Smooth muscle cell (in vitro differentiated cells): Measurements from ENCODE around the gene OTOGL. TPM values are rescaled to one million over a fixed set of nuclear protein-coding genes. Genes with fewer than 3 reads are reported as not detected.

Experiments used
- DNase-seq: peaks from one replicate; lab custom pipeline; 2025; ENCODE audit not compliant: unreplicated experiment; lab: John Stamatoyannopoulos, UW
- H2AFZ ChIP-seq: fragments of 200-600 bp; sonication (generic); 2 replicates; pipeline ENCODE4 v1.6.0; 2016; ENCODE audit warnings: antibody characterized with exemption, low read depth, mild to moderate bottlenecking
- H3F3A ChIP-seq: fragments of 200-600 bp; sonication (generic); 2 replicates; pipeline ENCODE4 v1.6.0; 2017; ENCODE audit warnings: antibody characterized with exemption, low read depth
- H3K27ac ChIP-seq: fragments of 200-600 bp; sonication (generic); 2 replicates; pipeline ENCODE4 v1.5.1; 2016; ENCODE audit warnings: low read depth, mild to moderate bottlenecking
- H3K27me3 ChIP-seq: fragments of 200-600 bp; sonication (generic); 2 replicates; pipeline ENCODE4 v1.6.1; 2016; ENCODE audit warnings: low read depth, mild to moderate bottlenecking
- H3K36me3 ChIP-seq: fragments of 200-600 bp; sonication (generic); 2 replicates; pipeline ENCODE4 v1.5.1; 2016; ENCODE audit warnings: low read depth
- H3K4me1 ChIP-seq: fragments of 200-600 bp; sonication (generic); 2 replicates; pipeline ENCODE4 v1.5.1; 2016; ENCODE audit warnings: low read depth
- H3K4me2 ChIP-seq: fragments of 200-600 bp; sonication (generic); 2 replicates; pipeline ENCODE4 v1.6.0; 2016; ENCODE audit warnings: mild to moderate bottlenecking
- H3K4me3 ChIP-seq: fragments of 200-600 bp; sonication (generic); 2 replicates; pipeline ENCODE4 v1.5.1; 2016; ENCODE audit warnings: mild to moderate bottlenecking
- H3K79me2 ChIP-seq: fragments of 200-600 bp; sonication (generic); 2 replicates; pipeline ENCODE4 v1.6.0; 2016; ENCODE audit warnings: low read depth, mild to moderate bottlenecking
- H3K9ac ChIP-seq: fragments of 200-600 bp; sonication (generic); 2 replicates; pipeline ENCODE4 v1.6.0; 2016; ENCODE audit warnings: low read depth
- H3K9me3 ChIP-seq: fragments of 200-600 bp; sonication (generic); replicated peaks from 2 replicates; pipeline ENCODE4 v1.5.1; 2016; ENCODE audit warnings: low read depth
- H4K20me1 ChIP-seq: fragments of 200-600 bp; sonication (generic); 2 replicates; pipeline ENCODE4 v1.6.0; 2016; ENCODE audit warnings: low read depth
- WGBS: methylation state at CpG from one replicate; pipeline ENCODE4 v1.1.7; 2016; ENCODE audit warnings: low lambda C conversion rate; 5-methylcytosine and 5-hydroxymethylcytosine counted together
- polyA plus RNA-seq: library from polyadenylated mRNA; unstranded; fragments of >200 nt; fragmentation: Nextera tagmentation; extraction: Ambion mirVana; gene quantifications from 2 replicates; pipeline ENCODE4 v1.2.1, GENCODE V29; 2016
- total RNA-seq: library from RNA; depleted of rRNA; stranded (reverse); fragments of >200 nt; gene quantifications from 2 replicates; pipeline ENCODE4 v1.2.3, GENCODE V29; 2014
- TF ChIP-seq, protein P1 (sequence below): fragments of 200-600 bp; sonication (generic); IDR thresholded peaks from 2 replicates; pipeline ENCODE4 v1.5.1; 2017; ENCODE audit warnings: borderline replicate concordance, mild to moderate bottlenecking, antibody characterized with exemption; ENCODE audit not compliant: insufficient read depth, poor library complexity, severe bottlenecking

The OTOGL gene
- total and polyA plus RNA-seq, 2 experiments from 2014 or later: 0.09 TPM; not detected in 1

DNA sequence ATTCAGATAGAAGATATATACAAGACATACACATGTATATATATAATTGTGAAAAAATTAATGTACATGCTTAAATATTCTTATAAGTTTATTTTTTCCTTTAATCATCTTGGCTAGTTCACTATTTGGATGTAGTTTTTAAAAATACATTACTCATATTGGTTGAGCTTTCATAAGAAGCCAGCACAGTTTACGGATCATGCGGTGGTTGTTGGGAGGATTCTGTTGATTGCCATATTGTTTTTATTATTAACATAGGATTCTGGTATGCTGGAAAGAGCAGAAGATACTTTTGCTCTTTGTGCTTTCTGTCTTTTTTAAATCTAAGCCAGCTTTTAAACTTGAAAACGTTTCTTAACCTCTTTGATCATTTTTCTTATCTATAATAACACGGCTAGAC lies 163.4 kb downstream of the OTOGL start:
- Histone ChIP-seq H3K27me3 (no peaks in the 10 kb centered on the region), H4K20me1 (no peaks in the 10 kb centered on the region), H3K9ac (no peak overlapping the region), H3K79me2 (no peaks in the 10 kb centered on the region), H3K4me1 (no peaks in the 10 kb centered on the region), H3F3A (no peaks in the 10 kb centered on the region), H3K36me3 (no peaks in the 10 kb centered on the region), H3K4me2 (no peak overlapping the region), H3K9me3 (no peaks in the 10 kb centered on the region), H3K27ac (no peak overlapping the region), H2AFZ (no peak overlapping the region), H3K4me3 (no peak overlapping the region)
- 68% methylated on average over 4 of the region's 4 CpGs for WGBS
- TF ChIP-seq, protein P1, sequence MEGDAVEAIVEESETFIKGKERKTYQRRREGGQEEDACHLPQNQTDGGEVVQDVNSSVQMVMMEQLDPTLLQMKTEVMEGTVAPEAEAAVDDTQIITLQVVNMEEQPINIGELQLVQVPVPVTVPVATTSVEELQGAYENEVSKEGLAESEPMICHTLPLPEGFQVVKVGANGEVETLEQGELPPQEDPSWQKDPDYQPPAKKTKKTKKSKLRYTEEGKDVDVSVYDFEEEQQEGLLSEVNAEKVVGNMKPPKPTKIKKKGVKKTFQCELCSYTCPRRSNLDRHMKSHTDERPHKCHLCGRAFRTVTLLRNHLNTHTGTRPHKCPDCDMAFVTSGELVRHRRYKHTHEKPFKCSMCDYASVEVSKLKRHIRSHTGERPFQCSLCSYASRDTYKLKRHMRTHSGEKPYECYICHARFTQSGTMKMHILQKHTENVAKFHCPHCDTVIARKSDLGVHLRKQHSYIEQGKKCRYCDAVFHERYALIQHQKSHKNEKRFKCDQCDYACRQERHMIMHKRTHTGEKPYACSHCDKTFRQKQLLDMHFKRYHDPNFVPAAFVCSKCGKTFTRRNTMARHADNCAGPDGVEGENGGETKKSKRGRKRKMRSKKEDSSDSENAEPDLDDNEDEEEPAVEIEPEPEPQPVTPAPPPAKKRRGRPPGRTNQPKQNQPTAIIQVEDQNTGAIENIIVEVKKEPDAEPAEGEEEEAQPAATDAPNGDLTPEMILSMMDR: no peak
- no peak for DNase-seq

DNA sequence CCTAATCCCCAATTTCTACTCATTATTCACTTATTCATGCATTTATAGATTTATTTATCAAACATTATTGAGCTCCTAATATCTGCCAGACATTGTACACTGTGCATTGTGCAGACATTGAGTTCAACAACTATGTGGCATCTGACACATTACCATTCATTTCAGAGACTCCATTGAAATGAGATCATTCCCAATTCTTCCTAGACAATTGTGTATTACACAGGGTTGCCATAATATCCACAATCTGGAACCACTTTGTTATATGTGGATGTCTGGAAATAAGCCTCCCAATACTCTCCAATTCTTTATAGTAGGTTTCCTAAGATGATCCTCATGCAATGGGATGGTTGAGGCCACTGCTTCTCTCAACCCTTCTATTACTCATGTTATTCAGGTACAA lies 165.0 kb downstream of the OTOGL start:
- no peak overlapping the region for H3K4me3 ChIP-seq
- no peaks in the 10 kb centered on the region for H4K20me1 ChIP-seq
- no peaks in the 10 kb centered on the region for H3K36me3 ChIP-seq
- H3K79me2 ChIP-seq: no peaks in the 10 kb centered on the region
- H3F3A ChIP-seq: no peaks in the 10 kb centered on the region
- TF ChIP-seq, protein P1: no peak
- H3K9me3 ChIP-seq: no peaks in the 10 kb centered on the region
- H2AFZ ChIP-seq: no peak overlapping the region
- H3K9ac ChIP-seq: no peak overlapping the region
- DNase-seq: no peak
- H3K4me1 ChIP-seq: no peaks in the 10 kb centered on the region
- H3K27me3 ChIP-seq: no peaks in the 10 kb centered on the region
- no peak overlapping the region for H3K27ac ChIP-seq
- no peak overlapping the region for H3K4me2 ChIP-seq

DNA sequence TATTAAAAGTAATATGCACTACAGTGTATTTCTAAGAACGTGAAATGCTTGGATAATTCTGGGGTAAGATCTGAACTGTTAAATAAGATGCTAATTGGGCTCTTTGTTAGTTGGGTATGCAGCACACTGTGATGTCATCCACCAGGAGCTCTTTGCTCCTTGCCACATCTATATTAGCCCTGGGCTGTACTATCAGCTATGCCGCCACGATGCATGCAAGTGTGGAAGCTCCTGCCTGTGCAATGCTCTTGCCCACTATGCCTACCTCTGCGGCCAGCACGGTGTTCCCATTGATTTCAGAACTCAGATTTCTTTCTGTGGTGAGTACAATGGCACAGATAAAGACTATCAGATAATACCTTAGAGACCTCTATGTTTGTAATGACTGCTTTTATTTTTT lies 165.6 kb downstream of the OTOGL start:
- Histone ChIP-seq H3K27ac (no peak overlapping the region), H3K36me3 (no peaks in the 10 kb centered on the region), H3K4me2 (no peak overlapping the region), H3K9me3 (no peaks in the 10 kb centered on the region), H3K79me2 (no peaks in the 10 kb centered on the region), H3K27me3 (no peaks in the 10 kb centered on the region), H3K9ac (no peak overlapping the region), H3K4me1 (no peaks in the 10 kb centered on the region), H3K4me3 (no peak overlapping the region), H2AFZ (no peak overlapping the region), H3F3A (no peaks in the 10 kb centered on the region), H4K20me1 (no peaks in the 10 kb centered on the region)
- no peak for DNase-seq
- WGBS: 92% methylated on average over 5 of the region's 5 CpGs
- TF ChIP-seq, protein P1: no peak

DNA sequence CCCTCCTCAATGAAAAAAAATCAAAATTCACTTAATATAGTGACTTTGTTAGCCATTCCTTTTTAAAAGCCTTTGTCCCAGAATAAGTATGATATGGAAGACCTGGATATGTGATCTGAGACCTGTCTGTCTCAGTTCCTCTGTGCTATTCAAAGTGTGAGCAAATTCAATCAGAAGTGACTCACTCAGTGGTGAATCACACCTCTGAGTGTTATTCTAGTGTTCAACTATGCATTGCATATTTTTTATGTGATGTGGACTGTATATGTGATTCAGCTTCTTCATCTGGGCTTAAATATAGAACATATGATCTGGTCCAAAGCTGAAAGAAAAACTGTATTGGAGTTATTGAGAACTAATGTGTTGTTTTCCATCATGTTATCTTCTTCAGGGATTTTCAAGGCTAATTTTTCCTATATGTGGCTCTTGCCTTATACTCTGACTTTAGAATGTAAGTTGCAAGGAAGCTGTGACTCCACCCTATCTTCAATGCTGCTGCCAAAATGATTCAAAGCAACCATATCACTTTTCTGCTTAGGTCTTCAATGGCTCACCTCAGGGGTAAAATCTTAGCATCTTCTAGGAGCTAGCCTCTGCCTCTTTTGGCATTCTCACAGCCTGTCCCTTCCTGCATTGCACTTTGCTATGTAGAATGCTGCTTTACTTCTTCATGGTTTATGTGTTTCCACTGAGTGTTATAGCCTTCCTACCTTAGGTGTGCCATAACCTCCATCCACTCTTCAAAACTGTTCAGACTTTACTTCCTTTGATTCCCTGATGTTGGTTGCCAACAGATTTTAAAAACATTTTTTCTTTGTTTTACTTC lies 169.8 kb downstream of the OTOGL start:
- no peak overlapping the region for H3K4me3 ChIP-seq
- no peak overlapping the region for H3K9ac ChIP-seq
- no peaks in the 10 kb centered on the region for H3K4me1 ChIP-seq
- H3K9me3 ChIP-seq: no peaks in the 10 kb centered on the region
- H3K27me3 ChIP-seq: no peaks in the 10 kb centered on the region
- no peaks in the 10 kb centered on the region for H3F3A ChIP-seq
- H3K36me3 ChIP-seq: no peaks in the 10 kb centered on the region
- H3K27ac ChIP-seq: peak overlapping the region; percentile 26
- no peaks in the 10 kb centered on the region for H3K79me2 ChIP-seq
- DNase-seq: no peak
- TF ChIP-seq, protein P1: no peak
- peak overlapping the region; percentile 17 for H3K4me2 ChIP-seq
- no peaks in the 10 kb centered on the region for H4K20me1 ChIP-seq
- H2AFZ ChIP-seq: no peak overlapping the region
